ENCODE results near the gene AMBRA1. TPM values are rescaled to one million over a fixed set of nuclear protein-coding genes. Genes with fewer than 3 reads are reported as not detected.
A peak's percentile ranks its signal among the peaks of the same experiment; 100 is the strongest.

AMBRA1 gene
- total RNA-seq, 4 donors from 2014 or later: 25.7 to 33.1 (median 30.2) TPM

- Histone ChIP-seq H3K4me3 (no peak overlapping the region), H3K9me3 (peaks cover 0 to 12% (median 0%) of the 10 kb centered on the region in 3 donors), H3K36me3 (no peaks in the 10 kb centered on the region), H3K27ac (no peak overlapping the region), H3K4me1 (peaks cover 0 to 22% (median 5%) of the 10 kb centered on the region in 3 donors), H3K27me3 (no peaks in the 10 kb centered on the region)
- peak; percentile 80 to 92 (median 82) for TF ChIP-seq CTCF (IDR thresholded peaks at IDR 0.05)
- TF ChIP-seq POLR2AphosphoS5 (IDR thresholded peaks at IDR 0.05): no peak
- peak; percentile 48 for ATAC-seq
- WGBS, 2 donors (ENCODE audit: low coverage in 1 of 2): 34 to 45% methylated on average over 2 to 3 of the region's 4 CpGs
Observed at GRCh38 chr11:46529095-46529905, 64.5 kb downstream of the AMBRA1 start.

- Histone ChIP-seq H3K9me3 (peaks cover 0 to 12% (median 0%) of the 10 kb centered on the region in 3 donors), H3K4me3 (no peak overlapping the region), H3K27me3 (no peaks in the 10 kb centered on the region), H3K27ac (no peak overlapping the region), H3K36me3 (no peaks in the 10 kb centered on the region), H3K4me1 (peaks cover 0 to 21% (median 5%) of the 10 kb centered on the region in 3 donors)
- TF ChIP-seq POLR2A (IDR thresholded peaks at IDR 0.05): no peak
- TF ChIP-seq CTCF (IDR thresholded peaks at IDR 0.05): no peak
- no peak for TF ChIP-seq POLR2AphosphoS5 (IDR thresholded peaks at IDR 0.05)
- no peak for TF ChIP-seq EP300 (IDR thresholded peaks at IDR 0.05)
- no peak for ATAC-seq
- 78 to 88% methylated on average over 8 of the region's 8 CpGs for WGBS, 2 donors (ENCODE audit: low coverage in 1 of 2)
Observed at GRCh38 chr11:46528445-46529094, 65.3 kb downstream of the AMBRA1 start.

- H3K27me3 ChIP-seq: no peaks in the 10 kb centered on the region
- no peak for ATAC-seq
- no peaks in the 10 kb centered on the region for H3K36me3 ChIP-seq
- H3K9me3 ChIP-seq: peaks cover 0 to 12% (median 0%) of the 10 kb centered on the region in 3 donors
- TF ChIP-seq CTCF (IDR thresholded peaks at IDR 0.05) (no peak), POLR2A (IDR thresholded peaks at IDR 0.05) (no peak), POLR2AphosphoS5 (IDR thresholded peaks at IDR 0.05) (no peak), EP300 (IDR thresholded peaks at IDR 0.05) (no peak)
- WGBS, 2 donors (ENCODE audit: low coverage in 1 of 2): 56 to 90% methylated on average over 1 of the region's 1 CpG
- H3K4me3 ChIP-seq: no peak overlapping the region
- peaks cover 0 to 30% (median 5%) of the 10 kb centered on the region in 3 donors for H3K4me1 ChIP-seq
- H3K27ac ChIP-seq: no peak overlapping the region
Observed at GRCh38 chr11:46527591-46528130, 66.2 kb downstream of the AMBRA1 start.

GRCh38 chr11:46526216-46527215 is 67.3 kb downstream of the AMBRA1 start:
- TF ChIP-seq POLR2A (IDR thresholded peaks at IDR 0.05): no peak
- no peak for TF ChIP-seq EP300 (IDR thresholded peaks at IDR 0.05)
- TF ChIP-seq POLR2AphosphoS5 (IDR thresholded peaks at IDR 0.05): no peak
- no peak for TF ChIP-seq CTCF (IDR thresholded peaks at IDR 0.05)
- Histone ChIP-seq H3K36me3 (no peaks in the 10 kb centered on the region), H3K4me1 (peaks cover 0 to 41% (median 5%) of the 10 kb centered on the region in 3 donors), H3K9me3 (peaks cover 0 to 12% (median 0%) of the 10 kb centered on the region in 3 donors), H3K27ac (no peak overlapping the region), H3K27me3 (no peaks in the 10 kb centered on the region), H3K4me3 (no peak overlapping the region)
- 65 to 90% methylated on average over 2 of the region's 2 CpGs for WGBS, 2 donors (ENCODE audit: low coverage in 1 of 2)
- no peak for ATAC-seq
